GM19025 (cell line): Measurements from ENCODE around the gene HIF3A.

Experiments
- ATAC-seq: cut with Tn5 transposase; IDR thresholded peaks from one replicate; pipeline ENCODE4 v1.9.1; 2021; ENCODE audit warnings: mild to moderate bottlenecking, low read depth, moderate library complexity; ENCODE audit not compliant: unreplicated experiment

The HIF3A gene

GRCh38 chr19:46376241-46377153 lies 79.7 kb downstream of the HIF3A start:
- no peak for ATAC-seq

GRCh38 chr19:46378268-46378667 lies 81.4 kb downstream of the HIF3A start:
- ATAC-seq: no peak

- ATAC-seq: no peak
Measured at GRCh38 chr19:46380690-46381089, 83.8 kb downstream of the HIF3A start.

- no peak for ATAC-seq
Measured at GRCh38 chr19:46381346-46381745, 84.5 kb downstream of the HIF3A start.

GRCh38 chr19:46381756-46382345 lies 85.0 kb downstream of the HIF3A start:
- no peak for ATAC-seq

GRCh38 chr19:46383171-46383815 lies 86.5 kb downstream of the HIF3A start:
- no peak for ATAC-seq

- ATAC-seq: no peak
Measured at GRCh38 chr19:46383846-46384245, 87.0 kb downstream of the HIF3A start.

- ATAC-seq: no peak
Measured at GRCh38 chr19:46384396-46384795, 87.6 kb downstream of the HIF3A start.

- ATAC-seq: no peak
Measured at GRCh38 chr19:46385636-46386035, 88.8 kb downstream of the HIF3A start.

- no peak for ATAC-seq
Measured at GRCh38 chr19:46386151-46386550, 89.3 kb downstream of the HIF3A start.

GRCh38 chr19:46386996-46387712 lies 90.3 kb downstream of the HIF3A start:
- no peak for ATAC-seq

GRCh38 chr19:46387713-46388130 lies 90.9 kb downstream of the HIF3A start:
- ATAC-seq: no peak

GRCh38 chr19:46388311-46389095 lies 91.7 kb downstream of the HIF3A start:
- ATAC-seq: no peak

- ATAC-seq: no peak
Measured at GRCh38 chr19:46390121-46390858, 93.4 kb downstream of the HIF3A start.

- no peak for ATAC-seq
Measured at GRCh38 chr19:46390866-46391265, 94.0 kb downstream of the HIF3A start.

- ATAC-seq: no peak
Measured at GRCh38 chr19:46391296-46392251, 94.7 kb downstream of the HIF3A start.

- no peak for ATAC-seq
Measured at GRCh38 chr19:46392252-46392801, 95.5 kb downstream of the HIF3A start.

GRCh38 chr19:46392837-46393236 lies 96.0 kb downstream of the HIF3A start:
- ATAC-seq: no peak
